ENCODE results near the gene KCNH3. TPM values are rescaled to one million over a fixed set of nuclear protein-coding genes. Genes with fewer than 3 reads are reported as not detected.

The KCNH3 gene
- total RNA-seq, 2 experiments from 2014 or later = 8.0 to 9.1 TPM

GRCh38 chr12:49552425-49552824, 13.6 kb downstream of the KCNH3 start:
- ChIA-PET CTCF (interaction anchor here (0.6 to 4.8 kb wide), 10 partner anchors 9 to 194 kb away, joined by 3 to 42 read pairs (median 4); partner anchors contain the start of gene MCRS1), POLR2A (interaction anchor here (1.5 to 2.2 kb wide), 2 partner anchors 10 to 69 kb away, joined by 4 to 6 read pairs; no protein-coding TSS in a partner anchor)
- DNase-seq = no peak
- Mint-ChIP-seq H3K9me3 (no peaks in the 10 kb centered on the region), H3K27me3 (no peaks in the 10 kb centered on the region), H3K27ac (no peak overlapping the region), H3K4me3 (no peak overlapping the region), H3K4me1 (ENCODE audit: low read depth) (peaks cover 13% of the 10 kb centered on the region), H3K36me3 (ENCODE audit: low read depth) (peaks cover 10% of the 10 kb centered on the region)
- no peak for TF ChIP-seq CTCF (IDR thresholded peaks at IDR 0.05)
- no peak for ATAC-seq
- intact Hi-C loops (cut with micrococcal nuclease) = no loop called here

GRCh38 chr12:49552899-49553298, 14.1 kb downstream of the KCNH3 start:
- no peaks in the 10 kb centered on the region for H3K27me3 Mint-ChIP-seq
- no peak overlapping the region for H3K27ac Mint-ChIP-seq
- CTCF ChIA-PET = interaction anchor here (0.6 to 4.8 kb wide), 13 partner anchors 8 to 195 kb away, joined by 3 to 42 read pairs (median 3); partner anchors contain the start of gene MCRS1
- no peak for ATAC-seq
- TF ChIP-seq CTCF (IDR thresholded peaks at IDR 0.05) = no peak
- peaks cover 10% of the 10 kb centered on the region for H3K4me1 Mint-ChIP-seq (ENCODE audit: low read depth)
- peaks cover 10% of the 10 kb centered on the region for H3K36me3 Mint-ChIP-seq (ENCODE audit: low read depth)
- POLR2A ChIA-PET = interaction anchor here (1.2 to 2.5 kb wide), 4 partner anchors 11 to 68 kb away, joined by 4 to 9 read pairs (median 5); no protein-coding TSS in a partner anchor
- H3K9me3 Mint-ChIP-seq = no peaks in the 10 kb centered on the region
- H3K4me3 Mint-ChIP-seq = no peak overlapping the region
- intact Hi-C loops (cut with micrococcal nuclease) = no loop called here
- DNase-seq = no peak

- peaks cover 11% of the 10 kb centered on the region for H3K36me3 Mint-ChIP-seq (ENCODE audit: low read depth)
- peaks cover 3% of the 10 kb centered on the region for H3K4me1 Mint-ChIP-seq (ENCODE audit: low read depth)
- DNase-seq (peak; percentile 26), ATAC-seq (peak; percentile 64)
- no peaks in the 10 kb centered on the region for H3K27me3 Mint-ChIP-seq
- CTCF ChIA-PET = interaction anchor here (0.6 to 4.8 kb wide), 21 partner anchors 9 to 195 kb away, joined by 3 to 42 read pairs (median 4); partner anchors contain the start of genes KCNH3 and MCRS1
- H3K27ac Mint-ChIP-seq = no peak overlapping the region
- intact Hi-C loops (cut with micrococcal nuclease) = no loop called here
- TF ChIP-seq CTCF (IDR thresholded peaks at IDR 0.05) = peak; percentile 73
- H3K9me3 Mint-ChIP-seq = no peaks in the 10 kb centered on the region
- POLR2A ChIA-PET = interaction anchor here (0.8 to 2.5 kb wide), 4 partner anchors 9 to 68 kb away, joined by 3 to 9 read pairs (median 5); no protein-coding TSS in a partner anchor
- H3K4me3 Mint-ChIP-seq = no peak overlapping the region
Measured at GRCh38 chr12:49553512-49554088, 14.8 kb downstream of the KCNH3 start.

- no peaks in the 10 kb centered on the region for H3K9me3 Mint-ChIP-seq
- H3K4me3 Mint-ChIP-seq = no peak overlapping the region
- intact Hi-C loops (cut with micrococcal nuclease) = no loop called here
- no peaks in the 10 kb centered on the region for H3K4me1 Mint-ChIP-seq (ENCODE audit: low read depth)
- CTCF ChIA-PET = interaction anchor here (0.6 to 4.8 kb wide), 19 partner anchors 8 to 196 kb away, joined by 3 to 42 read pairs (median 4); partner anchors contain the start of genes KCNH3 and MCRS1
- H3K36me3 Mint-ChIP-seq (ENCODE audit: low read depth) = peaks cover 16% of the 10 kb centered on the region
- no peak for TF ChIP-seq CTCF (IDR thresholded peaks at IDR 0.05)
- no peaks in the 10 kb centered on the region for H3K27me3 Mint-ChIP-seq
- ATAC-seq (no peak), DNase-seq (no peak)
- POLR2A ChIA-PET = interaction anchor here (0.8 to 2.5 kb wide), 4 partner anchors 8 to 67 kb away, joined by 3 to 9 read pairs (median 4); no protein-coding TSS in a partner anchor
- H3K27ac Mint-ChIP-seq = no peak overlapping the region
Measured at GRCh38 chr12:49554266-49554665, 15.4 kb downstream of the KCNH3 start.

Data from activated CD8-positive, alpha-beta T cell treated with anti-CD3 and anti-CD28 coated beads for 36 hours (primary cell).